GM12864 (cell line): Measurements from ENCODE around the gene CARMIL1.

Experiments
- DNase-seq: peaks from one replicate; pipeline ENCODE4 v3.0.0-alpha.2; 2011; ENCODE audit warnings: low read depth
- H3K4me3 ChIP-seq: 2 replicates; pipeline ENCODE4 v1.5.1; 2011; ENCODE audit warnings: mild to moderate bottlenecking, low read depth, low read length, control low read depth
- TF ChIP-seq, protein P1 (sequence below): IDR thresholded peaks from 2 replicates; pipeline ENCODE4 v1.5.1; 2011; ENCODE audit warnings: low read depth, mild to moderate bottlenecking, moderate library complexity, low read length, control low read depth, inconsistent platforms; ENCODE audit errors: missing control alignments

The CARMIL1 gene

DNA sequence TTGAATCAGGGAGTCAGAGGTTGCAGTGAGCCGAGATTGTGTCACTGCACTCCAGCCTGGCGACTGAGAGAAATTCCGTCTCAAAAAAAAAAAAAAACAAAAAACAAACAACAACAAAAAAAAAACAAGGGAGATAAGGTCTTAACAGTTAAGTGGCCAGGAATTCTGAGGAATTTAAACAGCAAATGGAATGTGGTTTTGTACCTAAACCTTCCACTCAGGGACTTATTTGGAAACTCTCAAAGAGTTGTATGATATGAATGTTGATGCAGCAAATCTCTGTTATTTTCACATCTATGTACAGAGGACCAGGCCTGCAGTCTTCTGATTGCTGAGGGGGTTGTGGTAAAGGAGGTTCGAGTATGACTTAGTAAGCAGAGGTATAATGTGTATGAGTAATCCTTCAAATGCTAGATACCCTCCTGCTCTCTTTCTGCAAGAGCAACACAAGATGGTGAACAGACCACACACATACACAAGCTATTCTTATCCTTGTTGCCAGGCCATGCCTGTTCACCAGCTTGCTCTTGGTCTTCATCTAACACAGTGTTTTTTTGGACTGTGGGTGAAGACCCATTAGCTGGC lies 197.9 kb downstream of the CARMIL1 start:
- TF ChIP-seq, protein P1, sequence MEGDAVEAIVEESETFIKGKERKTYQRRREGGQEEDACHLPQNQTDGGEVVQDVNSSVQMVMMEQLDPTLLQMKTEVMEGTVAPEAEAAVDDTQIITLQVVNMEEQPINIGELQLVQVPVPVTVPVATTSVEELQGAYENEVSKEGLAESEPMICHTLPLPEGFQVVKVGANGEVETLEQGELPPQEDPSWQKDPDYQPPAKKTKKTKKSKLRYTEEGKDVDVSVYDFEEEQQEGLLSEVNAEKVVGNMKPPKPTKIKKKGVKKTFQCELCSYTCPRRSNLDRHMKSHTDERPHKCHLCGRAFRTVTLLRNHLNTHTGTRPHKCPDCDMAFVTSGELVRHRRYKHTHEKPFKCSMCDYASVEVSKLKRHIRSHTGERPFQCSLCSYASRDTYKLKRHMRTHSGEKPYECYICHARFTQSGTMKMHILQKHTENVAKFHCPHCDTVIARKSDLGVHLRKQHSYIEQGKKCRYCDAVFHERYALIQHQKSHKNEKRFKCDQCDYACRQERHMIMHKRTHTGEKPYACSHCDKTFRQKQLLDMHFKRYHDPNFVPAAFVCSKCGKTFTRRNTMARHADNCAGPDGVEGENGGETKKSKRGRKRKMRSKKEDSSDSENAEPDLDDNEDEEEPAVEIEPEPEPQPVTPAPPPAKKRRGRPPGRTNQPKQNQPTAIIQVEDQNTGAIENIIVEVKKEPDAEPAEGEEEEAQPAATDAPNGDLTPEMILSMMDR: no peak
- H3K4me3 ChIP-seq: no peak overlapping the region
- DNase-seq: no peak

DNA sequence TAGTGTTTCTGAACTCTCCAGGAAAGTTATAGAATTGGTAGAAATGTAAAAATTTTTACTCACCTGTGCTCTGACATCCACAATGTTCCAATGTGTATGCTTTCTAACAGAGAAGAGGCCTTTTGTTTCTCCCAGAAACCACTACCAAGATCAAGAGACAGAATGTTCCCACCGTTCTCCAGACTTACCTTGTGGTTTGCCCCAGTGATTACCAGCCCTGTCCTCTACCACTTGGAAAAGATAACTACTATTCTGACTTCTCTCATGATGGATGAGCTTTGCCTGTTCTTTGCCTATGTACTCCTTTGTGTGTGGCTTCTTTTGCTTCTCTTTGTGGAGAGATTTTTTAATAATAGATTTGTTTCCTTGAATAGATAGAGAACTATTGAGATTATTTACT lies 199.8 kb downstream of the CARMIL1 start:
- no peak overlapping the region for H3K4me3 ChIP-seq
- TF ChIP-seq, protein P1: no peak
- no peak for DNase-seq

DNA sequence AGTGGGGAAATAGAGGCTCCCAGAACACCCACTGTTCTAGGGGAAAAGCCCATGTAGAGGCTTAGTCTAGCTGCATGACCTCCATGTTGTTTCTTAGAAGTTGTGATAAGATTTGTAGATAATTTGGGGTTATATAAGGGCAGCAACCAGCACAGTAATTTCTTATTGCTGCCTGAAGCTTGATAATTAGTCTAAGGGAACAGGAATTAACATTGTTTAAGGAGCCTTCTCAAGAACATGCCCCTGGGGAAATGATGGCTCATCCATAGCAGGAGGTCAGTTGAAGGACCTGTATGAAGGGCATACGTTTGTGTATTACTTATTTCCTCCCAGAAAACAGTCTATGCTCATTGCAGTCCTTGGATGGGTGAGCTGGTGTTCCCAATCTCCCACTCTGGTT lies 202.1 kb downstream of the CARMIL1 start:
- TF ChIP-seq, protein P1: no peak
- no peak for DNase-seq

DNA sequence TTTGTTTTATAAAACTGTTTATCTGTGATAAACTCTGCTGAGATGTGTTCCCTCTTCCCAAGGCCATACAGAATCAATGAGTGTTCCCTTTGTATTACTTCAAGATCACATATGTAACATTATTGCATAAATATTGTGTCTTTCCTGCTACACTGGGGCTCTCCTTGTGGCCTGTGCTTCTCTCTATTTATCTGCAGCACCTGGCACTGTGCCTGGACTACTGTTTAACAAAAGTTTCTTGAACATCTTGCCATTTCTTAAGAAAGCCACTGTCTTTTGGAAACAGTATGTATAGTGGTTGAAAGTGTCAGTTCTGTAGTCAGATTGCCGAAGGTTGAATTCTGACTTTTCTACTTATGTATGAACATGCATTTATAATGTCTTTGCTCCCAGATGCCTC lies 203.8 kb downstream of the CARMIL1 start:
- no peak for DNase-seq
- H3K4me3 ChIP-seq: no peak overlapping the region
- TF ChIP-seq, protein P1: no peak

More for the DNA sequence above, 202.1 kb downstream of the CARMIL1 start:
- no peak overlapping the region for H3K4me3 ChIP-seq

DNA sequence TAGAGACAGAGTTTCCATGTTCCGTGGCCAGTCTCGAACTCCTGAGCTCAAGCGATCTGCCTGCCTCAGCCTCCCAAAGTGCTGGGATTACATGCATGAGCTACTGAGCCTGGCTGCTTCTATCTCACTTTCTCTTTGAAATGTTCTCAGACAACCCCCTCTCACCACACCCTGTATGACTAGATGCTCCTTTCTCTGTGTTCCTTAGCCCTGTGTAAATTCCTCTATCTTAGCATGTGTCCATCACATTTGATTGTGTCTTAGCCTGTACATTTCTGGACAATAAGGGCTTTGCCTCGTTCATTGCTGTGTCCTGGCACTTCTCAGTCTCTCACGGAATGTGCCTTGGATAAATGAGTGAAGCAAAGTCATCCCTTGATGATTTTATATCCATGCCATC lies 204.8 kb downstream of the CARMIL1 start:
- DNase-seq: no peak
- no peak overlapping the region for H3K4me3 ChIP-seq
- TF ChIP-seq, protein P1: no peak

DNA sequence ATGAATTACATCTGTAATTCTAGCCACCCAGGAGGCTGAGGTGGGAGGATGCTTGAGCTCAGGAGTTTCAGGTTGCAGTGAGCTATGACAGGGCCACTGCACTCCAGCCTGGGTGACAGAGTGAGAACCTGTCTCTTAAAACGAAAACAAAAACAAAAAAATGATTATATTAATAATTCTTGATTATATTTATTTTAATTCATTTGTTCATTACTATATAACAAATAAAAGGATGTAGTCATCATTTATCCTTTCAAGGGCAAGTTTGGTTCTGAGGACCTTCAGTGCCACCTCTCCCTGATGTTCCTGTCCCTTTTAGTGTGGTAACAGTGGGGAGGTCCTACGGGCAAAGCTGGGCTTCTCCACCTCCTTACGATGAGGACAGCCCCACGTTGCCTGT lies 205.7 kb downstream of the CARMIL1 start:
- H3K4me3 ChIP-seq: no peak overlapping the region
- DNase-seq: no peak
- TF ChIP-seq, protein P1: no peak

DNA sequence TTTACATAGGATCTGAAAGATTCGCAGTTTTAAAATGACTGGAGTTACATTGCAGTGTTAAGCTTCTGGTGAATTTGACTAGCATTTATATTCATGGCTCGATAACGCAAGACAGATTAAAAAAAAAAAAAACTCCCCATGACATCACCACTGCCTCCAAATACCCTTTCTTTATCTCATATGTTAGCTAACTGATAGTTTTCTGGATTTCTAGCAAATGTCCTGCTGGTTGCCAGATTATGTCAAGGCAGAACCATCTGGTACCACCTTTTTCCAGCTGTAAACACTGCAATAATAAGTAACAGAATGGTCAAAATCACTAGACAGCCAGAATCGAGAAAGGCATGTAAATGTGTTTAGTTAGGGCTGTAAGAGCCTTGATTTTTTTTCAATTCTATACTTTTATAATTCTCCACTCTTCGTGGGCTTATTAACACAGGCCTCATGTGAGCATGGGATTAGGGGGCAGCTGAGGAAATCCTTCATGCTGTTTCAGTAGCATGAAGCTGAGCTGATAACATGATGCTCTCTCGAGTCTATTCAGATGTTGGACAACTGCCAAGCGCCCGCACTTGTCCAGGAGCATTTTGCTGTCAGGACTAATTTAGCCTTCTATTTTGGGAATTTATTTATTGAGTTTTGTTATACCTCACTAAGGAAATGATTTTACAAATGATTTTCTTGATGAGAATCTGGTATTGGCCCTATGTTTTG lies 206.8 kb downstream of the CARMIL1 start:
- no peak for DNase-seq
- TF ChIP-seq, protein P1: no peak
- no peak overlapping the region for H3K4me3 ChIP-seq
